Ascending aorta (tissue), 2 donors: ENCODE measurements around the gene ZBTB34. TPM values are rescaled to one million over a fixed set of nuclear protein-coding genes. Genes with fewer than 3 reads are reported as not detected.

Experiments
- DNase-seq, 2 donors: peaks; one replicate each; pipeline ENCODE4 v3.0.0-alpha.2; 2019; ENCODE audit warnings: low spot score in 2 of 2
- H3K27ac ChIP-seq, 2 donors: fragments of 200-600 bp; sonication (generic); one replicate each; pipeline ENCODE4 v1.5.1; 2016 to 2017; ENCODE audit warnings: mild to moderate bottlenecking in 1 of 2
- H3K27me3 ChIP-seq: fragments of 200-600 bp; sonication (generic); one replicate; pipeline ENCODE4 v1.5.1; 2017
- H3K36me3 ChIP-seq, 2 donors: fragments of 200-600 bp; sonication (generic); one replicate each; pipeline ENCODE4 v1.5.1; 2016
- H3K4me1 ChIP-seq, 2 donors: fragments of 200-600 bp; sonication (generic); one replicate each; pipeline ENCODE4 v1.5.1; 2016 to 2017; ENCODE audit warnings: mild to moderate bottlenecking in 1 of 2
- H3K4me3 ChIP-seq, 2 donors: fragments of 200-600 bp; sonication (generic); one replicate each; pipeline ENCODE4 v1.5.1; 2016 to 2017; ENCODE audit warnings: mild to moderate bottlenecking in 1 of 2
- H3K9me3 ChIP-seq, 2 donors: fragments of 200-600 bp; sonication (generic); one replicate each; pipeline ENCODE4 v1.5.1; 2016
- CTCF ChIP-seq, 3 experiments: fragments of 200-600 bp in 2 of 3; fragments of 450-650 bp in 1 of 3; sonication (generic) in 2 of 3; IDR thresholded peaks; one replicate each; pipeline ENCODE4 v1.5.1; 2016 to 2019; ENCODE audit warnings: antibody characterized with exemption in 3 of 3, mild to moderate bottlenecking in 1 of 3, moderate library complexity in 1 of 3
- intact Hi-C: fragments of 100-400 bp; cut with DNase I; formaldehyde crosslinking; loops from one replicate; pipeline ENCODE4 v1.15.1; 2023
- total RNA-seq: library from RNA; depleted of rRNA; stranded (reverse); fragments of >200 nt; gene quantifications from one replicate; pipeline ENCODE4 v1.1.0, GENCODE V29; 2016

Gene ZBTB34
- total RNA-seq, 1 donor from 2014 or later, result 8.9 TPM

- Histone ChIP-seq H3K27ac (peak within 1 kb of the TSS in 1 of 2 donors; percentile 79), H3K4me3 (peak within 1 kb of the TSS; percentile 74 to 77), H3K4me1 (peaks cover 0 to 5% of the 10 kb centered on the region in 2 donors), H3K27me3 (no peaks in the 10 kb centered on the region), H3K9me3 (no peaks in the 10 kb centered on the region), H3K36me3 (no peaks in the 10 kb centered on the region)
- DNase-seq, result peak; percentile 59 to 97
- intact Hi-C loops, result loop anchor here (2.0 kb wide), 1 partner anchor 54 kb away; the partner anchor contains the start of gene ZBTB34
- TF ChIP-seq CTCF (IDR thresholded peaks at IDR 0.05), result no peak
Measured at GRCh38 chr9:126914458-126915280, 54.2 kb downstream of the ZBTB34 start, which contains the start of gene RALGPS1. TSS of gene RALGPS1 (plus strand) at chr9:126914782. CDS start at chr9:126962290, 47,508 bp downstream.

- TF ChIP-seq CTCF (IDR thresholded peaks at IDR 0.05), result no peak
- intact Hi-C loops, result loop anchor here (2.0 kb wide), 1 partner anchor 55 kb away; the partner anchor contains the start of gene ZBTB34
- Histone ChIP-seq H3K27ac (no peak overlapping the region), H3K9me3 (no peaks in the 10 kb centered on the region), H3K4me3 (peak overlapping the region; percentile 74 to 77), H3K36me3 (no peaks in the 10 kb centered on the region), H3K27me3 (no peaks in the 10 kb centered on the region), H3K4me1 (peaks cover 0 to 5% of the 10 kb centered on the region in 2 donors)
- DNase-seq, result peak in 1 of 2 donors; percentile 67
Measured at GRCh38 chr9:126915281-126915816, 54.9 kb downstream of the ZBTB34 start.

- no peaks in the 10 kb centered on the region for H3K27me3 ChIP-seq
- no peak for TF ChIP-seq CTCF (IDR thresholded peaks at IDR 0.05)
- no peak for DNase-seq
- no peak overlapping the region for H3K27ac ChIP-seq
- no peak overlapping the region for H3K4me3 ChIP-seq
- intact Hi-C loops, result loop anchor here (2.0 kb wide), 1 partner anchor 55 kb away; the partner anchor contains the start of gene ZBTB34
- H3K9me3 ChIP-seq, result no peaks in the 10 kb centered on the region
- no peaks in the 10 kb centered on the region for H3K36me3 ChIP-seq
- H3K4me1 ChIP-seq, result peaks cover 0 to 5% of the 10 kb centered on the region in 2 donors
Measured at GRCh38 chr9:126915846-126916543, 55.6 kb downstream of the ZBTB34 start.

- intact Hi-C loops, result no loop called here
- H3K27me3 ChIP-seq, result no peaks in the 10 kb centered on the region
- H3K36me3 ChIP-seq, result no peaks in the 10 kb centered on the region
- no peak for DNase-seq
- H3K4me1 ChIP-seq, result peaks cover 0 to 5% of the 10 kb centered on the region in 2 donors
- no peak overlapping the region for H3K4me3 ChIP-seq
- no peaks in the 10 kb centered on the region for H3K9me3 ChIP-seq
- H3K27ac ChIP-seq, result no peak overlapping the region
- TF ChIP-seq CTCF (IDR thresholded peaks at IDR 0.05), result no peak
Measured at GRCh38 chr9:126916909-126917308, 56.5 kb downstream of the ZBTB34 start.

GRCh38 chr9:126919193-126919592 is 58.8 kb downstream of the ZBTB34 start:
- no peak for DNase-seq
- Histone ChIP-seq H3K4me1 (peaks cover 0 to 5% of the 10 kb centered on the region in 2 donors), H3K36me3 (no peaks in the 10 kb centered on the region), H3K27ac (no peak overlapping the region), H3K9me3 (no peaks in the 10 kb centered on the region), H3K4me3 (no peak overlapping the region), H3K27me3 (no peaks in the 10 kb centered on the region)
- TF ChIP-seq CTCF (IDR thresholded peaks at IDR 0.05), result no peak
- intact Hi-C loops, result no loop called here
